HG02588 (cell line): ENCODE measurements around the gene PSMD8.
"Not testable (repeated sequence)": the region's sequence is repeated elsewhere in the genome, so short reads cannot be mapped to it uniquely, and the experiment has no call there.

Experiments used
- ATAC-seq: cut with Tn5 transposase; IDR thresholded peaks from one replicate; pipeline ENCODE4 v1.9.1; 2021; ENCODE audit warnings: mild to moderate bottlenecking, moderate library complexity; ENCODE audit not compliant: unreplicated experiment

Gene PSMD8

DNA sequence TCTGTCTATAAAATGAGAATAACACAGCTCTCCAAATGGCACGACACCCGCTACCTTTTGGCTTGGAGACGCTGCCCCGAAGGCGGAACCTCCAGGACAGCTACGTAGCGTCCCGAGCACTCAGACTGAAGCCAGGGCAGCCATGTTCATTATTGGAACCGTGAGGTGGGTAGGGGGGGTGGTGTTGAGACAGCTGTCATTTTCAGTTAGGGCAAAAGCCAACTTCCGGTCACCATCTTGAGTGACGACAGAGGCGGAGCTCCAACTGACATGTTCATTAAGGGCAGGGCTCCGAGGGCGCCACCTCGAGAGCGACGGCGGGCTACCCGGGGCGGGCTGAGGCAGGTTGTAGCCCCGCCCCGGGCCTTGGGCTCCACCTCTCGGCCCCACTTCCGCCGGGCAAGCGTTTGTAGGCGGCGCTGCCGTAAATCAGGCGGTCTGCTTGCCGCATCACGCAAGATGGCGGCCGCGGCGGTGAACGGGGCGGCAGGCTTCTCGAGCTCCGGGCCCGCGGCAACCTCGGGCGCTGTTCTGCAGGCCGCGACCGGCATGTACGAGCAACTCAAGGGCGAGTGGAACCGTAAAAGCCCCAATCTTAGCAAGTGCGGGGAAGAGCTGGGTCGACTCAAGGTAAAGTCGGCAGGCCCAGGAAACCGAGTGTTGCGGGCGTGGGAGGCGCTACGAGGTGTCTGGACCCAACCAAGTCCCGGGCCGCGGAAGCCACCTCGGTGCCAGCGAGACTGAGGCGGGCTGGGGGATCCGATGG lies at the start of gene PSMD8:
TSS of gene PSMD8 (plus strand) at position 240 of the 766 bp plus-strand sequence. CDS start at position 271, 31 bp downstream.
- ATAC-seq = peak; percentile 91

DNA sequence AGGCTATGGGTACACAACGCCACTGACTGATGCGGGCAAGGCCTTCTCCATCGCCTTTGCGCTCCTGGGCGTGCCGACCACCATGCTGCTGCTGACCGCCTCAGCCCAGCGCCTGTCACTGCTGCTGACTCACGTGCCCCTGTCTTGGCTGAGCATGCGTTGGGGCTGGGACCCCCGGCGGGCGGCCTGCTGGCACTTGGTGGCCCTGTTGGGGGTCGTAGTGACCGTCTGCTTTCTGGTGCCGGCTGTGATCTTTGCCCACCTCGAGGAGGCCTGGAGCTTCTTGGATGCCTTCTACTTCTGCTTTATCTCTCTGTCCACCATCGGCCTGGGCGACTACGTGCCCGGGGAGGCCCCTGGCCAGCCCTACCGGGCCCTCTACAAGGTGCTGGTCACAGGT lies 47.8 kb upstream of the PSMD8 start:
- ATAC-seq = no peak

GRCh38 chr19:38329651-38330050 lies 44.7 kb upstream of the PSMD8 start:
- no peak for ATAC-seq

DNA sequence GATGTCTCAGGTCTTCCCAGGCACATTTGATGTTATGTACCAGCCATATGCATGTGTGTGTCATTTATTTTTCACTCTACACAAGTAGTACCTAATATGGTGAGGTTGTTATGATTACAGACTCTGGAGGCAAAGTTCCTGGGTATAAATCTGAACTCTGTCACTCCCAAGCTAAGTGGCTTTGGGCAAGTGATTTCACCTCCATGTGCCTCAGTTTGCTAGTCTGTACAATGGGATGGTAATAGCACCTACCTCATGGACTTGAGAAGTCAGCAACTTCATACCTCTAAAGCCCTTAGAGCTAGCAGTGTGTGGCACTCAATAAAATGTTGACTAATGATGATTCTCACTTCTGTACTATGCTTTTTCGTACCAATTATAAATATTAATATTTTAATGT lies 42.6 kb upstream of the PSMD8 start:
- no peak for ATAC-seq

GRCh38 chr19:38333245-38333644 lies 41.1 kb upstream of the PSMD8 start:
- ATAC-seq = no peak

- ATAC-seq = peak; percentile 60
These were observed 38.3 kb upstream of the PSMD8 start for GRCh38 chr19:38335949-38336637.

DNA sequence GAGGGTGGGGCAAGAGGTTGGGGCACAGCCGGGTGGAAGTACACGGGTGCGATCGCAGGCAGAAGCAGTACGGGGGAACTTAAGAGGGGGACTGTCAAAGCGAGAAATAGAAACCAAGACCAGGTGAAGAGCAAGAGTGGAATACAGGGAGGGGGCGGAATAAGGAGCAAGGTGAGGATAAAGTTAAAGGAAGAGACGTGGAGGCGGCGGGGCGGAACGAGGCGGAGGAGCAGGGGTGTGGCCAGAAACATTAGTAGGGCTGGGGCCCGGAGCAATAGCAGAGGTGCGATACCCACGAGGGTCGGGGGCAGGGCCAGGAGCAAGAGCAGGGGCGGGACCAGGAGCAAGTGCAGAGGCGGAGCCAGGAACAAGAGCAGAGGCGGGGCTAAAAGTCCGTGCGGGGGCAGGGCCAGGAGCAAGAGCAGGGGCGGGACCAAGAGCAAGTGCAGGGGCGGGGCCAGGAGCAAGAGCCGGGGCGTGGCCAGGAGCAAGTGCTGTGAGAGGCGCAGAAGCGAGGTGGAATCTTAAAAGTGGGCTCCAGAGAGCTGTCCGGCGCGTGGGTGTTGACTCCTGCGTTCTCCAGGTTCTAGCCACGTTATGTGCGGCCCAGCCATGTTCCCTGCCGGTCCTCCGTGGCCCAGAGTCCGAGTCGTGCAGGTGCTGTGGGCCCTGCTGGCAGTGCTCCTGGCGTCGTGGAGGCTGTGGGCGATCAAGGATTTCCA lies 37.6 kb upstream of the PSMD8 start:
- ATAC-seq = peak; percentile 45

GRCh38 chr19:38337360-38337653 lies 37.1 kb upstream of the PSMD8 start:
- ATAC-seq = no peak

DNA sequence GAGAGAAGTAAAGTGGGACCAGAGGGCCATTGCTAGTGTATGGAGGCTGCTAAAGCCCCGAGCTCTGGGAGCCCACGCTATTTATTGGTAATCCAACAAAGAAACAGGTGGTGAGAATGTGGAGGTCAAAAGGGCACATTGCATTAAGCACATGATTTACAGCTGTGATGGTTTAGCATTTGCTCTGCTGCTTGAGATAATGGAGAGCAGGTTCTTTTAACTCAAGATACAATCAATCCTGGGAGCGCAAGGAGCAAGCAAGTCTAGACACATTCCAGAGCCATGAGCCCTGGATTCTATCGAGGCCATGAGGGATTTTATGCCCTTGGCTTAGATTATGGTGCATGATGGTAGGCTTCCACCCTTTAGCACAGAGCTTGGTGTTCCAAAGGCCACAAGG lies 35.4 kb upstream of the PSMD8 start:
- ATAC-seq = not testable (repeated sequence)

GRCh38 chr19:38340927-38341326 lies 33.4 kb upstream of the PSMD8 start:
- no peak for ATAC-seq

GRCh38 chr19:38346837-38347236 lies 27.5 kb upstream of the PSMD8 start:
- ATAC-seq = no peak

- ATAC-seq = no peak
These were observed 23.5 kb upstream of the PSMD8 start for GRCh38 chr19:38350883-38351282.

- ATAC-seq = no peak
These were observed 22.4 kb upstream of the PSMD8 start for GRCh38 chr19:38351865-38352395.

DNA sequence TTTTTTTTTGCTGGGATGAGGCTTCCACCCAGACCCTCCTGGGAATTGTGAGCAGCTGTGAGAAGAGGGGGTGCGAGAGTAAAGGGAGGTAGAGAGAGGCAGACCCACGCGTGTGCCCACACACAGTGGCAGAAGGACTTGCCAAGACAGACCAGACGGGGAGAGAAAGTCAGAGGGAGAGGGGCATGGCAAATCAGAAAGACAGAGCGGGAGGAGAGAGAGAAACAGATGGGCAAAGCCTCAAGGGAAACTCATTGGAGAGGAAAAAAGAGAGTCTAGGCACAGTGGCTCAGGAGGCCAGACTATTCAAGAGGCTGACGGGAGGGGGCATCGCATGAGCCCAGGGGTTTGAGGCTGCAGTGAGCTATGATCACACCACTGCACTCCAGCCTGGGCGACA lies 21.8 kb upstream of the PSMD8 start:
- ATAC-seq = no peak

DNA sequence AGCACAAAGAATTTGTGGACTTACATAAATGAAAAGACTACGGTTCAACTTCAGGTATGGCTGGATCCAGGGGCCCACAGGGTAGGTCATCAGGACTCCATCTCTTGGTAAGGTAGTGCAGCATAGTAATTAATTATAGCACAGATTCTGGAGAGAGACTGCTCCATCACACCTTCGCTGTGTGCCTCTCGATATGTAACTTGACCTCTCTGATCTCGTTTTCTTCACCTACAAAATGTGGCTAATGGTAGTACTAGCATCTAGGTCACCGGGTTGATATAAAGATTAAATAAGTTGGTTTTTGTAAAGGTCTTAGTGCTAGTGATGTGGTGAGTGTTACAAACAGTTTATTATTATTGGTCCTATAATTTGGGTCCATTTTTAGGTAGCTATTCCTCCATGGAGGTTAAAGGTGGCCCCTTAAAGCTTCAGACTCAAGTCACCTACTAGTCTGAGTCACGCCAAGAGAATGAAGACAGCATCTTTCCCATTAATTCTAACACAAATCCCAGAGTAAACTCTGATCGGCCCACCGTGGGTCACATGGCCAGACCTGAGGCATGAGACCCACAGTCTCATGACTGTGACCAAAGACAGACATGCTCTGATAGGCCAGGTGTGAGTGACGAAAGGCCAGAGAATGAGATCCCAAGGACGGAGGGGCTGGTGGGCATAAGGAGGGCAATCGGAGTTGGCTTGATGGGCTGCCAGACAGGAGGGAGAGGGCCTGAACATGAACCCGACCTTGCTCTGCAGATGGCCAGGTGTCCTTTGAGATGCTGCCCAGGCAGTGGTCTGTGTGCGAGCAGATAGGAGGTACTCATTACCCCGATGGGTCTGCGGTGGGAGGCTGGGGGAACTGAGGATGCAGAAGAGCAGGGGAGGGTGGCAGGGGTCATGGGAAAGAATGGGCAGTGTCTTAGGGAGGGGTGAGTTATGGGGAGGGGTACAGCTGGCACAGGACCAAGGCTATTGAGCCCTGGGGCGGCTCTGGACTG lies 18.3 kb upstream of the PSMD8 start:
- ATAC-seq = no peak

DNA sequence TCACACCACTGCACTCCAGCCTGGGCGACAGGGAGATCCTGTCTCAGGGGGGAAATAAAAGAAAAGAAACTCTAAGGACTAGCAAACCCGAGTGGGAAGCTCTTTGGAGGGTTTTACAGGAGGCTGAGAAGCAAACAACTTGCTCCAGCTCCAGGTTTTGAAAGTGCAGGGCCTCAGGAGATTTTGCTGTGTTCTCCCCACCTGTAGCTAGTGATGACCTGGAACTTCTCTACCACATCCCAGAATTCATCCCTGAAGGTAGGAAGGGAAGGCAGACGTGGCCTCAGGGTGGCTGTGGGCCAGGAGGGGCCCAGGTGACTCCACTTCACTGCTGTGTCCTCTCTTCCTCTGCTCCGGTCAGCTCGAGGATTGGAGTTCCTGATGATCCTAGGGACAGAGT lies 16.3 kb upstream of the PSMD8 start:
- ATAC-seq = no peak

DNA sequence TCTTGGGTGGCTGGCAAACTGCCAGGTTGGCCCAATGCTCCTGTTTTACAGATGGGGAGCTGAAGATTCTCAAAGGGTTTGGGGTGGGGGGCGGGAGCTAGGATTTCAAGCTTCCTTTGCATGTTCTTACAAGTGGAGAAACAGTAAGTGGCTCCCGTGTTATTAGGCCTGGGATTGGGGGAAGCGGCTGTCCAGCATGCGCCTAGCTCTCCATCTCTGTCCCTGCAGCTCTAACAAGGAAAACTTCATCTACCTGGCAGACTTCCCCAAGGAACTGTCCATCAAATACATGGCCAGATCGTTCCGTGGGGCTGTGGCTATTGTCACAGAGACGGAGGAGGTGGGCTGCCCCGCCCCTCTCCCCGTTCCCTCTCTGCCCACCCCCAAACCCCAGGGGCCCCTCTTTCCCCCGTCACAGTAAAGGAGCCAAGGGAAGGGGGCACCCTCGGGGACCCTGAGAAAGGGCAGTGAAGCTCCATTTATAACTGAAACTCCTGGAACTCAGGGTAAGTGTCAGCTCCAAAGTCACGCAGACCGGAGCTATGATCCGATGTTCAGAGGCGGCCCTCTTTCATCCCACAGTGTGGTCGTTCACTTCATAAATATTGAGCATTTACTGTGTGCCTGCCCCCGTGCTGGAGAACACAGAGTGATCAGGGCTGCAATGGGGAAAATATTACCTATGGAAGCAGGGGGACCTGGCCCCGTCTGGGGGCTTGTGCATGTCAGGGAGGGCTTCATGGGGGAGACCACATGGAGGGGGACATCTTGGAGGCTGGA lies 14.9 kb upstream of the PSMD8 start:
- ATAC-seq = no peak

GRCh38 chr19:38360351-38360750 lies 14.0 kb upstream of the PSMD8 start:
- no peak for ATAC-seq

- no peak for ATAC-seq
These were observed 13.3 kb upstream of the PSMD8 start for GRCh38 chr19:38360839-38361631.
